ENCODE results near the gene LIX1L.
A peak's percentile ranks its signal among the peaks of the same experiment; 100 is the strongest.

LIX1L gene

DNA sequence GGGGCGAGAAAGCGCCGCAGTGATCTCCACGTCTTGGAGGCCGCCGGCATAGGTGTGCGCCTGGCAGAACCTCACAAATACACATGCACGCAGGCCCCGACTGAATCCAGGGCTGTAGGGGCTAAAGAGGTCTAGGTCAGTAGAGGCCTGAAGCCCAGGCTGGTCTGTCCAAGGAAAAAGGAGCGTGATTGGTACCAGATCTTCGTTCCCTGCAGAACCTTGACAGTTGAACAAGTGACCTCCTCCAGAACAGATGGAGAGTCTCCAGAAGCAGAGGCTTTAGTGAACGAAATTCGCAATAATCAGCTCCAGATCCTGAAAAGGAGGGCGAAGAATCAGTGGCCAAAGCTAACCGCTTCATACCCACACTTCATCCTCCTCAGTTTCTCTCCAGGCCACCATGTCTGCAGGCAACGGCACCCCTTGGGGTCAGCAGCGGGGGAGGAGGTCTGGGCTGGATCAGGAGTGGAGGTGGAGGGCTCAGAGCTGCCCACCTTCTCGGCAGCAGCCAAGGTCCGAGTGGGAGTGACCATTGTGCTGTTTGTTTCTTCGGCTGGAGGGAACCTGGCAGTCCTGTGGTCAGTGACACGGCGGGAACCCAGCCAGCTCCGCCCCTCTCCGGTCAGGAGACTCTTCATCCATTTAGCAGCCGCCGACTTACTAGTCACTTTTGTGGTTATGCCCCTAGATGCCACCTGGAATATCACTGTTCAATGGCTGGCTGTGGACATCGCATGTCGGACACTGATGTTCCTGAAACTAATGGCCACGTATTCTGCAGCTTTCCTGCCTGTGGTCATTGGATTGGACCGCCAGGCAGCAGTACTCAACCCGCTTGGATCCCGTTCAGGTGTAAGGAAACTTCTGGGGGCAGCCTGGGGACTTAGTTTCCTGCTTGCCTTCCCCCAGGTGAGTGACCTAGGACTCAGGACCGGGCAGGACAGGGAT lies 38.6 kb downstream of the LIX1L start:
- TF ChIP-seq, protein P1, sequence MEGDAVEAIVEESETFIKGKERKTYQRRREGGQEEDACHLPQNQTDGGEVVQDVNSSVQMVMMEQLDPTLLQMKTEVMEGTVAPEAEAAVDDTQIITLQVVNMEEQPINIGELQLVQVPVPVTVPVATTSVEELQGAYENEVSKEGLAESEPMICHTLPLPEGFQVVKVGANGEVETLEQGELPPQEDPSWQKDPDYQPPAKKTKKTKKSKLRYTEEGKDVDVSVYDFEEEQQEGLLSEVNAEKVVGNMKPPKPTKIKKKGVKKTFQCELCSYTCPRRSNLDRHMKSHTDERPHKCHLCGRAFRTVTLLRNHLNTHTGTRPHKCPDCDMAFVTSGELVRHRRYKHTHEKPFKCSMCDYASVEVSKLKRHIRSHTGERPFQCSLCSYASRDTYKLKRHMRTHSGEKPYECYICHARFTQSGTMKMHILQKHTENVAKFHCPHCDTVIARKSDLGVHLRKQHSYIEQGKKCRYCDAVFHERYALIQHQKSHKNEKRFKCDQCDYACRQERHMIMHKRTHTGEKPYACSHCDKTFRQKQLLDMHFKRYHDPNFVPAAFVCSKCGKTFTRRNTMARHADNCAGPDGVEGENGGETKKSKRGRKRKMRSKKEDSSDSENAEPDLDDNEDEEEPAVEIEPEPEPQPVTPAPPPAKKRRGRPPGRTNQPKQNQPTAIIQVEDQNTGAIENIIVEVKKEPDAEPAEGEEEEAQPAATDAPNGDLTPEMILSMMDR (IDR thresholded peaks at IDR 0.05; ENCODE audit: insufficient read depth, low read depth, low read length, missing control alignments) = no peak
- H3K4me3 ChIP-seq (ENCODE audit: low read length) = peak overlapping the region; percentile 95
- peak; percentile 26 for DNase-seq (ENCODE audit: low read depth)

DNA sequence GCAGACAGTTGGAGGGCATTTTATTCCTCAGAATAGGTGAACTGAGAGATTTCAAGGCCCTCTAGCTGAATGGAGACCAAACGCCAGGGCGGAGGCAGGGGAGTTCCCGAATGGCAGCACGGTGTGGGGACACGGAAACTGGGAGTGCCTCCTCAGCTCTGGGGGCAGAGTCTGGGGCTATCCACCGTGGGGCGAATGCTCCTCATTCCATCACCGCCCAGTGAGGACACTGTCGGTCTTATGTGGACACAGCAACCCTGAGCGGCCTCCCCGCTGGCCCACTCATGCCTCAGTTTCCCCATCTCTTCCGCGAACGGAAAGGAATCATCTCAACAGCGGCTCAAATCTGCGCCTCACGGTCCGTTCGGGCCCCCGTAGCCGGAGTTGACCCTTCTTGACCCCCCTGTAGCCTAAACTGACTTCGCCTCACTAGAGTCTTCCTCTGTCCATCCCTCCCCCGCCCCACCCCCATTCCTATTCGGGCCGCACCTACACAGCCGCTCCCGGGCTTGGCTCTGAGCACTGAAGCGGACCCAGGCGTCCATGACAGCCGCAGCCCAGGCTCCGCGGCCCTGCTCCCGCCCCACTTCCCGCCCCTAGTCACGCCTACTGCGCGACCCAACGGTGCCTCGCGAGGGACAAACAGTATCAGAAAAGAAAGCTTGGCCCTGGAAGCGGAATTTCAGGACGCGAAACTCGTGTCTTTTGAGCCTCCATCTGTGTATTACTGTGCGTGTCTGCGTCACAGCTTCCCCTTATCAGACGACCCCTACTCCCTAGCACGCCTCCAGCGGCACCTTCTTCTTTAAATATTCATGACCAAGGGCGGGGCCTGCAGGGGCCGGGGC lies 39.4 kb downstream of the LIX1L start, which contains the start of gene PEX11B:
Gene PEX11B, minus strand, starts transcription at position 574 of the 848 bp plus-strand sequence. Its CDS starts 29 bp downstream, at position 545.
- TF ChIP-seq, protein P1 (IDR thresholded peaks at IDR 0.05; ENCODE audit: insufficient read depth, low read depth, low read length, missing control alignments) = no peak
- DNase-seq (ENCODE audit: low read depth) = peak; percentile 92
- H3K4me3 ChIP-seq (ENCODE audit: low read length) = peak within 1 kb of the TSS; percentile 95

DNA sequence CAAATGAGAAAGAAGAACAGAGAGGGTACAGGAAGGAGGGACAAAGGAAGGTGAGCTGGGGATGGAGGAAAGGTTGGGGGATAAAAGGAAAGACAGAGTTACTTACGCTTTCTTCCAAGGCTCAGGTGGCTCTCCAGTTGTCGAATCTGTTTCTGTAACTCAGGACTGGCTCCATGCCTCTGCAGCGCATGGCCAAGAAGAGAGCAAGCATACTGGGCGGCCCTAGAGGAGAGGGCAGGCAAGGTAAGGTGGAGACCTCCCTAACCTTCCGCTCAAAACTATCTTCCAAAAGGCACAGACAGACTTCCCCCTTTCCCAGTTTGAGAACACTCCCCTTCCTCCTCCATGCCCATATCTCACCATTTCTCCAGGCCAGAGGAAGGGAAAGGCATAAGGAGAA lies 40.2 kb downstream of the LIX1L start:
- no peak for DNase-seq (ENCODE audit: low read depth)
- TF ChIP-seq, protein P1 (IDR thresholded peaks at IDR 0.05; ENCODE audit: insufficient read depth, low read depth, low read length, missing control alignments) = no peak
- peak overlapping the region; percentile 95 for H3K4me3 ChIP-seq (ENCODE audit: low read length)

DNA sequence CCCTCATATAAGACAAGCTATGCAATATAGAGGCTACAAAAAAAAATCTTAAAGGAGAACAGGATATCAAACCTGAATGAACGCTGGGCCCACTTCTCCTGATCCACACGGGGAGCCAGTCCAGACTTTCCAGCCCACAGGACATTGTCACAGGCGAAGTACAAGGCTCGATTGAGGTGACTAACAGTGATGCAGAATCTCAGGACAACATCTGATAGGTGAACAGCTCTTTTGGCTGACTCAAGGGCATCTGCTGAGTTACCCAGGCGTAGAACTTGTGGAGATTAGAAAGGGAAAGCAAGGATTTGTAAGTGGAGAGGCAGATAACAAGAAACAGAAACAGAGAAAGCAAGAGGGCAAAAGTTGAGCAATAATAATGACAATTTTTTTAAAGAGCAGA lies 41.1 kb downstream of the LIX1L start:
- TF ChIP-seq, protein P1 (IDR thresholded peaks at IDR 0.05; ENCODE audit: insufficient read depth, low read depth, low read length, missing control alignments) = no peak
- DNase-seq (ENCODE audit: low read depth) = no peak

DNA sequence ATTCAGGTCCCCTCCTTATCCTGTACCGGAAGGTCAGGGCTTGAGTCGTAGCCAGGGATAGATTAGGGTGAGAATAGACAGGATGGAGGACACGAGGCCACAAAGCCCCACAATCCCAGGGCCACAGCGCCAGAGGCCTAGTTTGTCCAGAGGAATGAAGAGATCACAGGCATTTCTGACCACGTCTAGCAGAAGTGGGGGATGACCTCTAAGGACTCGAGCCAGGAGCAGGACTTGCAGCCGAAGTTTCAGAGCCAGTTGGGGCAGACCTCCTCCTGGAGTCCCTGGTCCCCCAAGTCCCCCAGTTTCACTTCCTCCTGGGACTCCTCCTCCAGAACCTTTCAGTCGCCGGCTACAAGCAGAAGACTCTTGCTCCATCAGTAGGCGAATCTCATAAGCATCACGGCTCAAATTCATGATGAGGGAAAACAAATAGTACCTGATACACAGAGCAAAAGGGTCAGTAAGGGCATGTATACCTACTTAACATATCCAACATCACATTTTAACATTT lies 45.6 kb downstream of the LIX1L start:
- DNase-seq (ENCODE audit: low read depth) = no peak
- H3K4me3 ChIP-seq (ENCODE audit: low read length) = no peak overlapping the region
- TF ChIP-seq, protein P1 (IDR thresholded peaks at IDR 0.05; ENCODE audit: insufficient read depth, low read depth, low read length, missing control alignments) = no peak

More for the DNA sequence above, 41.1 kb downstream of the LIX1L start:
- H3K4me3 ChIP-seq (ENCODE audit: low read length) = no peak overlapping the region

DNA sequence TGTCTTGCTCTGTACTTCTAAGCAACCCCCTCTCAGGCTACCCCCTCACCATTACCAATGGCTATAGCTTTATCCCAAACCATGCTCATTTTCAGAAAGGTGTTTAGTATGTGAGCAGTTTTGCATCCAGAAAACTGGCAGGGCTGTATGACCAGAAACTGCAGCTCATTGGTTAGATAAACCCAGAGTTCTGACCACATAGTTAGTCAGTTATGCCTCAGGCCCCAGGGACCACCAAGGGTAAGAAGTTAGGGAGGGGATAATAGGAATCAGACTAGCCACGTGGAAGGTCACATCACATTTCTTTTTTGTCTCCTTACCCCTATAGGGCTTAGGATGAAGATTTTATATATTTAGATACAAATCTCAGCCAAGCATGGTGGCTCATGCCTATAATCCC lies 49.2 kb downstream of the LIX1L start:
- H3K4me3 ChIP-seq (ENCODE audit: low read length) = no peak overlapping the region
- no peak for DNase-seq (ENCODE audit: low read depth)
- TF ChIP-seq, protein P1 (IDR thresholded peaks at IDR 0.05; ENCODE audit: insufficient read depth, low read depth, low read length, missing control alignments) = no peak

Data from epithelial cell of esophagus (primary cell).